ENCODE results near the gene MCM3AP.
"Not testable (repeated sequence)": the region's sequence is repeated elsewhere in the genome, so short reads cannot be mapped to it uniquely, and the experiment has no call there.

Gene MCM3AP

DNA sequence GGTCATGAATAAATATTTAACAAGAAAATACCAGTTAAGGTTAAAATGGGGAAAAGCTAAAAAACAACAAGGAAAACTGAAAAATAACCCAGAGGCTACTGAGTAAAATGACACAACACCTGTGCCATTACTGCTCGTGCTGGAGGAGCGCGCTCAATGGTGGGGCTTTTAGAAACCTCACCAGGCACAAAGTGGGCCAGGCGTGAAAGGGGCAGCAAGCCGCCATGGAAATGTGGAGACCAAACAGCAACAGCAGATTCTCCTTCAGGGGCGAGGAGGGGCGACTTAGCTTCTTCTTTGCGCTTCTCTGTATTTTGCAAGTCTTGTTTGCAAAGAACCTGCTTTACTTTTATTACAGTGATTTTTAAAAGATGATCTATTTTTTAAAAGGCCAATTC lies 82.2 kb downstream of the MCM3AP start:
- no peak for DNase-seq (ENCODE audit: low read depth)

DNA sequence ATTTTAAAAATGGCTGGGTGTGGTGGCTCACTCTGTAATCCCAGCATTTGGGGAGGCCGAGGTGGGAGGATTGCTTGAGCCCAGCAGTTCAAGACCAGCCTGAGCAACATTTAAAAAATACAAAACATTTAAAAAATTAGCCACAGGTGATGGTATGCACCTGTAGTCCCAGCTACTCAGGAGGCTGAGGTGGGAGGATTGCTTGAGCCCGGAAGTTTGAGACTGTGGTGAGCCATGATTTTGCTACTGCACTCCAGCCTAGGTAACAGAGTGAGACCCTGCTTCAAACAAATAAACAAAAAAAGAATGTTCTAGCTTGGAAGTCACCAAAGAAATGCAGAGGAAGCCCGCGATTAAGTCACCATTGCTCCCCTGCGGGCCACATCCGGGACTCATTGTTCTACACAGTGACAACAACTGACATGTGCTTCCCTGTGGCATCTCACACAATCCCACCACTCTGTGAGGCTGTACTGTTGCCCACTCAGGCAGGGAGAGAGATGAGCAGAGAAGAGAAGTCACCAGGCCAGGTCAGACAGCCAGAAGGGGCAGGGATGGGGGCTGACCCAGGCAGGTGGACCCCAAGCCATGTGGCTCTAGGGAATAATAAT lies 82.7 kb downstream of the MCM3AP start:
- no peak for DNase-seq (ENCODE audit: low read depth)

DNA sequence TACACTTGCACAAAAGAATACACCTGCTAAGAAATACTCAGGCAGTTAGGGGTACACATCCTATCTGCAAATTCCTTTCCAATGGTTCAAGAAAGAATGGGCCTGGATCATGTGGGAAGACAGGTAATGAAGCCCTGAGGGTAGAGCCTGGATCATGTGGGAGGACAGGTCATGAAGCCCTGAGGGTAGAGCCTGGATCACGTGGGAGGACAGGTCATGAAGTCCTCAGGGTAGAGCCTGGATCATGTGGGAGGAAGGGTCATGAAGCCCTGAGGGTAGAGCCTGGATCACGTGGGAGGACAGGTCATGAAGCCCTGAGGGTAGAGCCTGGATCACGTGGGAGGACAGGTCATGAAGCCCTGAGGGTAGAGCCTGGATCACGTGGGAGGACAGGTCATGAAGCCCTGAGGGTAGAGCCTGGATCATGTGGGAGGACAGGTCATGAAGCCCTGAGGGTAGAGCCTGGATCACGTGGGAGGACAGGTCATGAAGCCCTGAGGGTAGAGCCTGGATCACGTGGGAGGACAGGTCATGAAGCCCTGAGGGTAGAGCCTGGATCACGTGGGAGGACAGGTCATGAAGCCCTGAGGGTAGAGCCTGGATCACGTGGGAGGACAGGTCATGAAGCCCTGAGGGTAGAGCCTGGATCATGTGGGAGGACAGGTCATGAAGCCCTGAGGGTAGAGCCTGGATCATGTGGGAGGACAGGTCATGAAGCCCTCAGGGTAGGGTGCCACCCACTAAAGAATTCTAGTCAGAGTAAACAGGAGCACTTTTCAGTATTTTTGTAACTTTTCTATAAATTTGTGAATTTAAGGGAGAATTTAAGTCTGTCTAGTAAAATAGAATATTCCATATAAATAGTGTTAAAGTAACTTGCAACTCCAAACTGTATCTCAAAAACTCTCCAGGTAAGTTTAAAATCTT lies 84.3 kb downstream of the MCM3AP start:
- not testable (repeated sequence) for DNase-seq (ENCODE audit: low read depth)

DNA sequence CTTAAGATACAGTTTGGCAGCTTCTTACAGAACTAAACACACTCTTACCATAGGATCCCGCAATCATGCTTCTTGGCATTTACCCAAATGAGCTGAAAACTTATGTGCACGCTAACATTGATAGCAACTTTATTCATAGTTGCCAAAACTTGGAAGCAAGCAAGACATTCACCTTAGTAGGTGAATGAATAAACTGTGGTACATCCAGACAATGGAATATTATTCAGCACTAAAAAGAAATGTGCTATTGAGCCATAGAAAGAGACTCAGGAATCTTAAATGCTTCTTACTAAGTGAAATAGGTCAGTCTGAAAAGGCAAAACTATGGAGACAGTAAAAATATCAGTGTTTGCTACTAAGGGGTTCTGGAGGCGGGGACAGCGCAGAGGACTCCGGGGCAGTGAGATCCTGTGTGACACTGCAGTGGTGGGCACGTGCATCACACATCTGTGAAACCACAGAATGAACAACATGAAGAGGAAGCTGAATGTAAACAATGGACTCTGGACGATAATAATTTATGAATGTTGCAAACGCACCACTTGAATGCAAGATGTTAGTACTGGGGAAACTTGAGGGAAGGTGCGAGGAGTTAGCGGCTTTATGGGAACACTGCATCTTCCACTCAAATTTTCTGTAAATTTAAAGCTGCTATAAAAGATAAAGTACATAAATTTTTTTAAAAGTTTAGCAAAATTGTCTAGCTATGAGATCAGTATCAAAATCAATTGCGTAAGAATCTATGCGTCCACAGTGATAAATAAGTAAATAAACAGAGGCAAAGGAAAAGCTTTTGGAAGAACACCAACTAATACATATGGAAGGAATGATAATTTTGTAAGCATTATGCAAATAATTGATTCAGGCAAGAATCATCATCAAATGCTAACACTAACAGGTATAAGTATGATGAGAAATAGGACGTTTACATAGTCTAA lies 85.7 kb downstream of the MCM3AP start:
- DNase-seq (ENCODE audit: low read depth) = no peak

DNA sequence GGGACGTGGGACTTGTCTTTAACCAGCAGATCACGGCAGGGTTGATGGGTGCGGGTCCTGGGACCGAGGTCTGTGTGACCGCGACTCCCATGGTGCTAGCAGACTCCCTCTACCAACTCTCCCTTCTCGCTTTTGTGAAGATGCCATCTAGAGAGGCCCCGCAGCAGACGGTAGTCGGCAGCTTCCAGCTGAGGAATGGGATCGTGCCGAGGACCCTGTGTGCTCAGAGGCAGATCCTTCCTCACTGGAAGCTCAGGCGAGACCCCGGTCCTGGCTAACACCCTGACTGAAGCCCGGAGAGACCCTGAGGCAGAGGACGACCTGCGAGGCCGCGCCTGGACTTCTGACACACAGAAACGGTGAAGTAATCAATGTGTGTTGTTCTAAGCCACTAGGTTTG lies 88.7 kb downstream of the MCM3AP start:
- DNase-seq (ENCODE audit: low read depth) = no peak

DNA sequence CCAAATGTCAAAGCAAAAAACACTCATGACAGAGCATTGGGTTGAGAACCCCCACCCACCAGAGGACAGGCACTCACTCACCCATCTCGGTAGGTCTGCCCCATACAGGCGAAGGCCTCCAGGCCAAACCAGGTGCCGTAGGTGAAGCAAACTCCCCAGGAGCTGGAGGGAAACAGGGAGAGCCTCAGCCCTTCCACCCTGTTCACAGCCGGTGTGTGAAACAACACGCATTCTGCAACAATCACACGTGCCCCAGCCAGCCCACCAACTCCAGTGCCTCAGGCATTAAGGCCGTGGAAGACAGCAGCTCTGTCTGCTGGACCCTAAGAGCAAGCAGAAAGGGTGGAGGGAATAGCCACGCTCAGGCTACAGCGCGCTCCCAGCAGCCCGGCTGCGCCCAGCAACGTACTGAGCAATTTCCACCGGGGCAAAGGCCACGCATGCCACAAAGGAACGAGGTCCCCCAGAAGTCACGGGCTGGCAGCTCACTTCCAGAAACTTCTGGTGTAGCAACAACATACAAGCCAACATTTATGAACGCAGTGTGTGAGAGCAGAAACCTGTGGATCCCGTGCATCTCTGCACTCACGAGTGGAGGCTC lies 89.7 kb downstream of the MCM3AP start:
- no peak for DNase-seq (ENCODE audit: low read depth)

DNA sequence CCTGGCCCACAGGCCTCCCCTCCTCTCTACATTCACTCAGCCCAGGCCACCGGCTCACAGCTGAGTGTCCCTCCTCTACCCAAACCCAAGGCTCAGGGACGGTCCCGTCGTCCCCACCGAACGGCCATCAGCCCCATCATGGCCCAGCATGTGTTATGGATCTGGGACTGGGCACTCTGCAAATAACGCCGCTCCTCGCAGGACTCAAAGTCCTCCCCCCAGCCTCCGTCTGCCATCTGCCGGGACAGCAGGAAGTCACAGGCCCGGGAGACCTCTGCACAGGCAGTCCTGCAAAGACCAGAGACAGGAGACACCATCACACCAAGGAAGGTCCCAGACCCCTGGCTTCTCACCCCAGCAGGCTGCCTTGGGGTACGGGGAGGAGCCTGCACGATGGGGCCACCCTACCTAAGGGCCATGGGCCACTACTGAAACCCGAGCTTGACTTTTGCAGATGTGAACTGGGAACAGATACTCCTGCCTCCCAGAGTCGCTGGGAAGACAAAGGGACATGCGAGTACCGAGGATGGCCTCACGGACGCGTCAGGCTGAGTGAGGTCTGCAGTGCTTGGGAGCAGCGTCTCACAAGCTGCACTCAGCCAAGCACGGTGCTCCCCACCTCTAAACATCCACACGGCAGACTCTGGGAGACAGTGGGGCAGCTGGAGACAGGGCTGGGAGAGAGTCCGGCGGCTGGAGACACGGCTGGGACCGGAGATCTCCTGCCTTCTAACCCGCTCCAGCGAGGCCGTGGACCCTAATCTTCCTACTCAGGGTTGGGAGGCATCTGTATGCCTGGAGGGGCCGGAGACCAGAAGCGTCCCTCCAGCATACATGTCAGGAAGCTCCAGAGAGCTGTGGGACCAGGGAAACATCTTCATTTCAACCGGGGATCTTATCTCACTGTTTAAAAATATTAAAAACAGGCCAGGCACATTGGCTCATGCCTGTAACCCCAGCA lies 90.8 kb downstream of the MCM3AP start:
- no peak for DNase-seq (ENCODE audit: low read depth)

DNA sequence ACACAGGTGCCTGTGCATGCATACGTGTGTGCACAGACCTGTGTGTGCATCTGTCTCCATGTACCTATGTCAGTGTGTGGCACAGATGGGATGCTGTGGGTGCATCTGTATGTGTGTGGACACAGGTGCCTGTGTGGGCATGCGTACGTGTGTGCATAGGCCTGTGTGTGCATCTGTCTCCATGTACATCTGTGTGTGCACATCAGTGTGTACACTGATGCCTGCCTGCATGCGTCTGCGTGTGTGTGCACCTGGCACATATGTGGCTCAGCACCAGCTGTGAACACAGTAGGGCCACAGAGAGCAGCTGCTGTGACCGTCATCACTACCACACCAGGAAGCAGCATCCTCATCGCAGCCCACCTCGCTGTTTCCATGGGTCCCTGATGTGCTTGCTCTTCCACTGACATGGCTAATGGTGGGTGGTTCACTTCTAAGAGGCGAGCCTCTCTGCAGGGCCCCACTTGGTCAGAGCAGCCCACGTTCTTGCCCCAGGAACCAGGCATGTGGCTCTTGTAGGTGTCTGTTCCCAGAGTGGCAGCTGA lies 91.5 kb downstream of the MCM3AP start:
- DNase-seq (ENCODE audit: low read depth) = no peak

DNA sequence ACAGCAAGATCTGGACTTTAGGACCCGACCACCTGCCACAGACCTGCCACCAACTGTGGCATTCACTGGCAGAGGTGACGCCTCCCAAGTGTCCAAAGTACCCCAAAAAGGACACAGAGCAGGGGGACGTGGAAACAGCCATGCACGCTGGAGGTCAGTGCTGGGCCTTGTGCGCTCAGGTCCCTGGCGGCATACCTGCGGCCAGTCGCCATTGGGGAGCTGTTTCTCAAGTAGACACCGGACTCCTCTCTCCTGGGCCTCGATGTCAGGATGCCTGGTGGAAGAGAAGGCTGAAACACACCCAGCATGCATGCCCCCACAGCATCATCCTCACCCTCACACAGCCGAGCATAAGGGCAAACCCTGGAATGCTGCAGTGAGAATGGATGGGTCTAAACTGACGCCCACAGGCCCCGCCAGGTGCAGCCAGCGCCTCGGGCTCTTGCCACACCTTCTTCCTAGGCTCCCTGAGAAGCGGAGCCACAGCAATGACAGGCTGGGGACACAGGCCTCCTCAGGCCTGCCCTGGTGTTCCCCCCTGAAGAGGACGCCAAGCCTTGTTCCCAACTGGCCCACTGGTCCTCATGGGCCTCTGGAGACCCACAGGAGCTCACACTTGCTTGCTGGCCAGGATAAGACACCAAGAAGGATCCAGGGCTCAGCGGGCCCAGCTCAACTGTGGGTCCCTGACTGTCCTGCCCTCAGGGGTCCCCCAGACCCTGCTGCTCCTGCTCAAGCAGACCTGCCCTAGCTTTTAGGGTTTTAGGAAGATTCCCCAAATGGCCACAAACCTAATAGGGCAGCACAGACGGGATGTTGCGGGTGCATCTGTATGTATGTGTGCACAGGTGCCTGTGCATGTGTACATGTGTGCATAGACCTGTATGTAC lies 93.5 kb downstream of the MCM3AP start:
- DNase-seq (ENCODE audit: low read depth) = no peak

DNA sequence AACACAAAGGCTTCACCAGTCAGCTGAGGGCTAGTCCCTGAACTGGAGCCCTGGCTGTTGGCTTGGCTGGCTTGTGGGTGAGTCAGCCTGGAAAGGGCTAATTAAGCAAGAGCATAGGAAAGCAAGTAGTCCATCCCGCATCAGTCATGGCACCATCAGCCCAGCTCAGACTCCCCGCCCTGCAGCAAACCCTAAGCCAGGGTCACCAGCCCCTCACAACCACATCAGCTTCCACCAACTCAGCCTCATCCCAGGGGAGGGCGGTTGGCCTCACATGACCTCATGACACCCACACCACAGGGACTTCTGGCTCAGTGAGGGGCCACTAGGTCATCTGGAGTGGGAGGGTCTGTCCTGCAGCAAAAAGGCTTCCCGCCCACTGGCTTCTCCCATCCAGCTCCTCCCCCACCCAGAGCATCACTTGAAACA lies 94.1 kb downstream of the MCM3AP start:
- DNase-seq (ENCODE audit: low read depth) = no peak

DNA sequence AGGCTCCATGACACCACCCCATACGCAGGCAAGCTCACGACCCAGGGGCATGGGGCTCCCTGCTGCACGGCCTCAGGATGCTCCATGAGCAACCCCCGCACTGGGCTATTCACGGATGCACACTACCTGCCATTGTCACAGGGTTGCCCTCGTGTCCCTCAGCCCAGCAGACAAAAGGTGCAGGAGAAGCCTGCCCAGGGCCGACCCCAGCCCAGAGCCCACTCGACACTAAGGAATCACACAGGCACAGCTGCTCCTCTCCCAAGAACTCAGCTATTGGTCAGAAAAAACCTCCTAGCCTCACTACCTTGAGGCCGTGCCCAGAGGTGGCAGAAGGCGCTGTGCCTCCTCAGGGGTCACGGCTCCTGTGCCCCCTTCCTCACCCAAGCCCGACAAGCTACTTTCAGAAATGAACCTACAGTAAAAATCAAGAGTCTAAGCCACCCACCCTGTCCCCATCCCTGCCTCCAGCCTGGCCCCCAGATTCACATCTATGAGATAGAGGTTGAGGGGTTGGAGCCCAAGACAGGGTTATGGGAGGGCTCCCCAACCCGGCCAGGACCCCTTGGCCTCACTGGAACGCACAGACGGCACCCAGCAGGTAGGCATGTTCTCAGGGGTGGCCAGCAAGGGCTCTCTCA lies 94.8 kb downstream of the MCM3AP start:
- no peak for DNase-seq (ENCODE audit: low read depth)

DNA sequence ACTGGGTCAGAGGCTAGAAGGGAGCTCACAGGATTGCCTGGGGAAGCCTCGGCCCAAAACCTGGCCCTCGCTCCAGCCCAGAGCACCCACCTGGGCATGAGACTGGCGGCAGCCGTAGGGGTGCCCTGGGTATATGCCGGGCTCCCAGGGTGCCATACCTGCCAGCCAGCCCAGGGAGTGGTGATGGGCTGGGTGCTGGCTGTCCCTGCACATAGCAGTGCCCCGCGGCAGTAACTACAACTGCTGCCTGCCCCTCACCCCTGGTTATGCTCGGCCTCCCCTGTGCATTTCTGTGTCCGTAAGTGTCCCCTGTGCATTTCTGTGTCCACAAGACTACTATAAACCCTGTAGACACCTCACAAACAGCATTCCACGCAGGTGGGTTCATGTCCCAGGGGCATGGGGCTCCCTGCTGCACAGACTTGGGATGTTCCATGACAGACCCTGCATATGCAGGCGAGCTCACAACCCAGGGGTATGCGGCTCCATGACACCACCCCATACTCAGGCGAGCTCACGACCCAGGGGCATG lies 95.4 kb downstream of the MCM3AP start:
- DNase-seq (ENCODE audit: low read depth) = no peak

DNA sequence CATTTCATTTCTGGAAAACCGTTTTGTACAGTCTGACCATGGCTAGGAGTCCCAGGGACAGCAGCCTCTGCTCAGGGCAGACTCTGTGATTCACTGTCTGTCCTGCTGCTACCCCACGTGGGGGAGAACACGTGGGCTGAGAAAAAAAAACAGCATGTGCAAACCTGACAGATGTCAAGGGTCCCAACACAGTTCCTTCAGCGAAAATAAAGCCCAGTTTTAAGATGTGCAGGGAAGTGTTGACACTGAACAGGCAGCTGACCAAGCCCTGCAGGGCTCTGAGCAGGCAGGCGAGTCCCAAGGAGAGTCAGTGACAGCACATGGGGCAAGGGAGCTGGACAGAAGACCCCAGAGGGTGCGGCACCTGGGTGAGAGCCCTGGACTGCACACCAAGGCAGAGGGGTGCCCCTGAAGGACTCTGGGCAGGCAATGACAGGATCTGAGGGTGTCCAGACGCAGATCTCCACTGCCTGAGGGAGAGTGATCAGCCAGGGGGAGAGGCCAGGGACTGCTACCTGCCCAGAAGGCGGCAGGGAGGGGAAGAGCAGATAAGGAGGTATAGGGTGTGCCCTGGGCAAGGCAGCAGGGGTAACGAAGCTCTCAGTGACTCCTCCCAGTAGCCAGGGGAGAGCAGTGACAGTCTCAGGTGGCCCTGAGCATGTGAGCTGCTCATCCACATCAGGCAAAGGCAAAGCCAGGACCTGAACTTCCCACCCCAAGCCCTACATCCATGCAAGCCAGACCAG lies 96.0 kb downstream of the MCM3AP start:
- no peak for DNase-seq (ENCODE audit: low read depth)

DNA sequence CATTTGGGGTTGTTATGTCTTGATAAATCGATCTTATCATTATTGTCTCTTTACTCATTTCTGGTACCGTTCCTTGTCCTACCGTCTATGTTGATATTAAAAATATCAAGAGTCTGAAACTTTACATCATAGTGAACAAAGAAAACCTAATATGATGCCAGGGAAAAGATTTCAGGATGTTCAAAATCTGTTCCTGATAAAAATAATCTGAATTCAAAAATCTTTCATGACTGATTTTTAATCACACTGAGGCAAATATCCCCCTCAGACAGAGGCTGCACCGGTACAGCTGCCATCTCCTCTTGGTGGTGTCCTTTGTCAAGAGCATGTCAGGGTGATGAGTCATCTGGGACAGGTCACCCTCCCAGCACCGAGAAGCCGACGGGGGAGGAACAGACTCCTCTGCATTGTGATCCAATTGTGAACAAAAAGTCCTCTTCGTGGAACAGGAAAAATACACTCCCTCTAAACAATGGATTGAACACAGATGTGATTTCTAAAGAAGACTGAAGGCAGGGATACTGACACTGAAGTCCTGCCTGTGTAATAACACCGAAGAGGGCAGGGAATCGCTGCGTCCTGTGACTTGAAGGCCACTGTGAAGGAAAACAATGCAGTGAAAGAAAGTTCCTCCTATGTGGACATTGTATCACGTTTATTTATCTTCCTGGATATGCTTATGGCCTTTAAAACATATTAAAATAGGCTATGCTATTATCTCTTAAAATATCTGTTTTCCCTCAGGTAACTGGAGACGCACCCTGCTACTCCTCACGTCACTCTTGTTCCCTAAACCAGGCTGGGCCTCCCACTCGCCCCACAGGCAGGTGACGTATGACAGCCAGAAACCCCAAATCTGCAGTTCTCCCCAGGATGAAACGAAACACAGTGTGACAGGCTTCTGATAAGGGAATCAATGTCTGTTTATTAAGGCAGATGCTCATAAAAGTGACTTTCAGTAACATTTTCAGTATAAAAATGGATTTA lies 96.9 kb downstream of the MCM3AP start:
- DNase-seq (ENCODE audit: low read depth) = no peak

DNA sequence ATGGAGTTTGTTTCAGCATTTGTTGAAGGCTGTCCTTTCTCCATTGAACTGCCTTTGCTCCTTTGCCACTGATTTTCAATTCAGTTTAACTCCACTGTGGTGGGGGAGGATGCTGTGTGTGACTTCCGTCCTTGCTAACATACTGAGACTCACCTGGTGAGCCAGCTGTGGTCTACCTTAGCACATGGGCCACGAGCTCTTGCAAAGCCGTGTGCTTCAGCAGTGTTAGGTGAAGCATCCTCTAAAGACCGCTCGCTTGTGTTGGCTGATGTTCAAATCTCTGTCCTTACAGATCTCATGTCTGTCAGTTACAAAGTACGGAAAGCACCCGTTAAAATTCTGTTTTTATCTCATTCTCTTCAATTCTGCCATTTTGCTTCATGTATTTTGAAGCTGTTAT lies 97.6 kb downstream of the MCM3AP start:
- no peak for DNase-seq (ENCODE audit: low read depth)

DNA sequence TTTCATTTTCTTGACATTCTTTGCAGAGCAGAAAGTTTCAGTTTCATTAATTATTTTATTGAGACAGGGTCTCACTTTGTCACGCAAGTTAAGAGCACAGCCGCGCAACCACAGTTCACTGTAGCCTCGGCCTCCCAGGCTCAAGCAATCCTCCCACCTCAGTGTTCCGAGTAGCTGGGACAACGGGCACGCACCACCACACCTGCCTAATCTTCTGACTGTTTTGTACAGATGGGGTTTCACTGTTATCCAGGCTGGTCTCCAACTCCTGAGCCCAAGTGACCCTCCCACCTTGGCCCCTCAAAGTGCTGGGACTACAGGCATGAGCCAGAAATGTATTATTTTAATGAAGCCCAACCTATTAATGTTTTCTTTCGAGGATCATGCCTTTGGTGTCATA lies 98.2 kb downstream of the MCM3AP start:
- no peak for DNase-seq (ENCODE audit: low read depth)

DNA sequence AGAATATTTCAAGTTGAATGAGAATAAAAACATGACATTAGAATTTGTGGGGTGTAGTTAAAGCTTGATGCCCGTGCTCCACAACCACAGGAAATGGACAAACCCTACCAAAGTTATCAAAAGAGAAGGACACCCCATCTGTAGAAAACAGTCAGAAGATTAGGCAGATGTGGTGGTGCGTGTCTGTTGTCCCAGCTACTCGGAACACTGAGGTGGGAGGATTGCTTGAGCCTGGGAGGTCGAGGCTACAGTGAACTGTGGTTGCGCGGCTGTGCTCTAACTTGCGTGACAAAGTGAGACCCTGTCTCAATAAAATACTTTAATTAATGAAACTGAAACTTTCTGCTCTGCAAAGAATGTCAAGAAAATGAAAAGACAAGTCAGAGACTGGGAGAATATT lies 99.7 kb downstream of the MCM3AP start:
- DNase-seq (ENCODE audit: low read depth) = no peak

Measured in stimulated activated CD8-positive, alpha-beta memory T cell treated with anti-CD3 and anti-CD28 coated beads, Interleukin-12 subunit alpha, Interleukin-12 subunit beta, amount 100 ng/mL, for 4 hours (primary cell).